Neuron (in vitro differentiated cells): Measurements from ENCODE around the gene SLC9A9.
A peak's percentile ranks its signal among the peaks of the same experiment; 100 is the strongest.

Experiments used
- H2AFZ ChIP-seq: one replicate; pipeline ENCODE4 v1.6.1; 2013; ENCODE audit warnings: low read depth, mild to moderate bottlenecking, inconsistent platforms, low read length, moderate library complexity
- H3K27me3 ChIP-seq: one replicate; pipeline ENCODE4 v1.6.1; 2013; ENCODE audit warnings: low read length; ENCODE audit not compliant: insufficient read depth
- H3K36me3 ChIP-seq: one replicate; pipeline ENCODE4 v1.6.1; 2013; ENCODE audit warnings: low read length; ENCODE audit not compliant: insufficient read depth
- H3K4me1 ChIP-seq: one replicate; pipeline ENCODE4 v1.6.1; 2013; ENCODE audit warnings: low read length; ENCODE audit not compliant: insufficient read depth
- H3K4me3 ChIP-seq: 2 replicates; pipeline ENCODE4 v1.5.1; 2013; ENCODE audit warnings: mild to moderate bottlenecking, low read length, moderate library complexity
- H3K9me3 ChIP-seq: one replicate; pipeline ENCODE4 v1.6.1; 2013; ENCODE audit warnings: low read length

Gene SLC9A9

GRCh38 chr3:143514874-143515273 lies 333.4 kb downstream of the SLC9A9 start:
- H3K36me3 ChIP-seq: no peaks in the 10 kb centered on the region
- H3K9me3 ChIP-seq: no peaks in the 10 kb centered on the region
- no peak overlapping the region for H3K4me3 ChIP-seq
- no peaks in the 10 kb centered on the region for H3K4me1 ChIP-seq
- no peaks in the 10 kb centered on the region for H3K27me3 ChIP-seq
- H2AFZ ChIP-seq: no peak overlapping the region

- no peaks in the 10 kb centered on the region for H3K36me3 ChIP-seq
- H3K4me3 ChIP-seq: no peak overlapping the region
- H2AFZ ChIP-seq: no peak overlapping the region
- H3K9me3 ChIP-seq: no peaks in the 10 kb centered on the region
- H3K27me3 ChIP-seq: no peaks in the 10 kb centered on the region
- H3K4me1 ChIP-seq: no peaks in the 10 kb centered on the region
Measured at GRCh38 chr3:143514109-143514508, 334.2 kb downstream of the SLC9A9 start.

- H3K36me3 ChIP-seq: no peaks in the 10 kb centered on the region
- H3K27me3 ChIP-seq: no peaks in the 10 kb centered on the region
- no peak overlapping the region for H3K4me3 ChIP-seq
- no peaks in the 10 kb centered on the region for H3K4me1 ChIP-seq
- no peaks in the 10 kb centered on the region for H3K9me3 ChIP-seq
- no peak overlapping the region for H2AFZ ChIP-seq
Measured at GRCh38 chr3:143511174-143511879, 336.9 kb downstream of the SLC9A9 start.

- H3K4me1 ChIP-seq: no peaks in the 10 kb centered on the region
- H3K9me3 ChIP-seq: no peaks in the 10 kb centered on the region
- no peaks in the 10 kb centered on the region for H3K36me3 ChIP-seq
- no peak overlapping the region for H3K4me3 ChIP-seq
- no peaks in the 10 kb centered on the region for H3K27me3 ChIP-seq
- H2AFZ ChIP-seq: no peak overlapping the region
Measured at GRCh38 chr3:143510601-143511000, 337.7 kb downstream of the SLC9A9 start.

- Histone ChIP-seq H2AFZ (no peak overlapping the region), H3K4me3 (no peak overlapping the region), H3K36me3 (no peaks in the 10 kb centered on the region), H3K9me3 (no peaks in the 10 kb centered on the region), H3K4me1 (no peaks in the 10 kb centered on the region), H3K27me3 (no peaks in the 10 kb centered on the region)
Measured at GRCh38 chr3:143507735-143508580, 340.3 kb downstream of the SLC9A9 start.

- Histone ChIP-seq H3K4me3 (no peak overlapping the region), H3K27me3 (no peaks in the 10 kb centered on the region), H3K9me3 (no peaks in the 10 kb centered on the region), H2AFZ (no peak overlapping the region), H3K36me3 (no peaks in the 10 kb centered on the region), H3K4me1 (peaks cover 8% of the 10 kb centered on the region)
Measured at GRCh38 chr3:143506190-143506589, 342.1 kb downstream of the SLC9A9 start.

GRCh38 chr3:143503325-143503885 lies 344.9 kb downstream of the SLC9A9 start:
- Histone ChIP-seq H3K4me1 (peaks cover 8% of the 10 kb centered on the region), H3K4me3 (no peak overlapping the region), H3K36me3 (no peaks in the 10 kb centered on the region), H3K9me3 (no peaks in the 10 kb centered on the region), H3K27me3 (no peaks in the 10 kb centered on the region), H2AFZ (no peak overlapping the region)

GRCh38 chr3:143502081-143502480 lies 346.2 kb downstream of the SLC9A9 start:
- no peak overlapping the region for H3K4me3 ChIP-seq
- H3K4me1 ChIP-seq: peaks cover 8% of the 10 kb centered on the region
- no peak overlapping the region for H2AFZ ChIP-seq
- no peaks in the 10 kb centered on the region for H3K27me3 ChIP-seq
- no peaks in the 10 kb centered on the region for H3K36me3 ChIP-seq
- H3K9me3 ChIP-seq: no peaks in the 10 kb centered on the region

- no peaks in the 10 kb centered on the region for H3K27me3 ChIP-seq
Measured at GRCh38 chr3:143497382-143497781, 350.9 kb downstream of the SLC9A9 start.

GRCh38 chr3:143496191-143496590 lies 352.1 kb downstream of the SLC9A9 start:
- H2AFZ ChIP-seq: no peak overlapping the region
- H3K36me3 ChIP-seq: no peaks in the 10 kb centered on the region
- H3K27me3 ChIP-seq: no peaks in the 10 kb centered on the region
- H3K4me3 ChIP-seq: no peak overlapping the region
- no peaks in the 10 kb centered on the region for H3K9me3 ChIP-seq
- no peaks in the 10 kb centered on the region for H3K4me1 ChIP-seq

More at GRCh38 chr3:143497382-143497781, 350.9 kb downstream of the SLC9A9 start:
- H3K36me3 ChIP-seq: no peaks in the 10 kb centered on the region
- peak overlapping the region; percentile 69 for H2AFZ ChIP-seq
- peaks cover 8% of the 10 kb centered on the region for H3K4me1 ChIP-seq
- H3K4me3 ChIP-seq: no peak overlapping the region
- no peaks in the 10 kb centered on the region for H3K9me3 ChIP-seq

- no peak overlapping the region for H3K4me3 ChIP-seq
- no peaks in the 10 kb centered on the region for H3K4me1 ChIP-seq
- no peaks in the 10 kb centered on the region for H3K9me3 ChIP-seq
- no peaks in the 10 kb centered on the region for H3K36me3 ChIP-seq
- H2AFZ ChIP-seq: no peak overlapping the region
- H3K27me3 ChIP-seq: no peaks in the 10 kb centered on the region
Measured at GRCh38 chr3:143495527-143495926, 352.7 kb downstream of the SLC9A9 start.

- Histone ChIP-seq H3K4me1 (peaks cover 16% of the 10 kb centered on the region), H3K4me3 (no peak overlapping the region), H3K9me3 (no peaks in the 10 kb centered on the region), H3K27me3 (no peaks in the 10 kb centered on the region), H2AFZ (no peak overlapping the region), H3K36me3 (no peaks in the 10 kb centered on the region)
Measured at GRCh38 chr3:143486611-143487010, 361.7 kb downstream of the SLC9A9 start.

- Histone ChIP-seq H3K4me1 (peaks cover 16% of the 10 kb centered on the region), H3K9me3 (no peaks in the 10 kb centered on the region), H3K27me3 (no peaks in the 10 kb centered on the region), H2AFZ (no peak overlapping the region), H3K4me3 (no peak overlapping the region), H3K36me3 (no peaks in the 10 kb centered on the region)
Measured at GRCh38 chr3:143484846-143485512, 363.3 kb downstream of the SLC9A9 start.
